Measurements from ENCODE around the gene INTS12.

INTS12 gene

GRCh38 chr4:105719204-105719603 is 10.7 kb upstream of the INTS12 start:
- H3K36me3 ChIP-seq = peaks cover 10 to 49% (median 29%) of the 10 kb centered on the region in 11 experiments; a peak in 21 of 22 replicates
- no peak overlapping the region for H3K27ac ChIP-seq
- no peak overlapping the region for H3K9ac ChIP-seq
- no peak for TF ChIP-seq Cebpa-rat (IDR thresholded peaks at IDR 0.05)
- no peaks in the 10 kb centered on the region for H3K9me3 ChIP-seq (replicated peaks in 1 of 11)
- no peak overlapping the region for H3K4me3 ChIP-seq
- H4K20me1 ChIP-seq = peaks cover 0 to 6% (median 0%) of the 10 kb centered on the region in 11 experiments; a peak in 4 of 22 replicates
- no peak overlapping the region for H3K4me2 ChIP-seq
- H3K4me1 ChIP-seq = peaks cover 0 to 9% (median 7%) of the 10 kb centered on the region in 10 experiments; a peak in 15 of 20 replicates
- no peaks in the 10 kb centered on the region for H3K27me3 ChIP-seq

DNA sequence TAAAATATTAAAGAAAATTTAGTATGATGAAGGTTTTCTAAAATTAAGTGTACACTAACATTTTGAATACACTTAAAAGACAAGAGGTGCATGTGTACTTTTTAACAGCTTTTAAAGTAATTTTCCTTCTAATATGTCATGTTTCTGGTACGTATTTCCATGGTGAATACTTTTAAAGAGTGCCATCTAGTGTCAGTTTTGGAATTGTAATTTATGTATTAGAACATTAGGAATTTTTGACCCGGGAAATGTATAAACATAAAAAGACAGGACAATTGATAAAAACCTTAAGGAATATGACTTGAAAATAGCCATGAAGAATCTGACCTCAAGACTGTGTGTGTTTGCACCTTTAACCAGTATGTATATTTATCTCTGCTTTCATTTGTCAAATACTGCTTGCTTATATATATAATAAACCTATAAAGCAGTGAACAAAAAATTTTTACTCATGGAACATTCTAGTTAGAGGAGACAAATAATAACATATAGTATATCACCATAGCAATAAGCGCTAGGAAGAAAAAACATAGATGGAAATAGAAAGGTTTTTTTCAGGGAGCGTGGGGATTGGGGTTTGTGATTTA is 7.3 kb upstream of the INTS12 start:
- no peak overlapping the region for H3K4me3 ChIP-seq
- no peak overlapping the region for H3K27ac ChIP-seq
- H3K4me2 ChIP-seq = no peak overlapping the region
- peaks cover 10 to 34% (median 25%) of the 10 kb centered on the region in 11 experiments; a peak in 20 of 22 replicates for H3K36me3 ChIP-seq
- no peak overlapping the region for H3K9ac ChIP-seq
- peaks cover 3 to 14% (median 10%) of the 10 kb centered on the region in 10 experiments; a peak in 17 of 20 replicates for H3K4me1 ChIP-seq
- H3K27me3 ChIP-seq = no peaks in the 10 kb centered on the region
- H3K9me3 ChIP-seq (replicated peaks in 1 of 11) = no peaks in the 10 kb centered on the region
- TF ChIP-seq Cebpa-rat (IDR thresholded peaks at IDR 0.05) = no peak
- H4K20me1 ChIP-seq = peaks cover 0 to 11% (median 0%) of the 10 kb centered on the region in 11 experiments; a peak in 5 of 22 replicates

DNA sequence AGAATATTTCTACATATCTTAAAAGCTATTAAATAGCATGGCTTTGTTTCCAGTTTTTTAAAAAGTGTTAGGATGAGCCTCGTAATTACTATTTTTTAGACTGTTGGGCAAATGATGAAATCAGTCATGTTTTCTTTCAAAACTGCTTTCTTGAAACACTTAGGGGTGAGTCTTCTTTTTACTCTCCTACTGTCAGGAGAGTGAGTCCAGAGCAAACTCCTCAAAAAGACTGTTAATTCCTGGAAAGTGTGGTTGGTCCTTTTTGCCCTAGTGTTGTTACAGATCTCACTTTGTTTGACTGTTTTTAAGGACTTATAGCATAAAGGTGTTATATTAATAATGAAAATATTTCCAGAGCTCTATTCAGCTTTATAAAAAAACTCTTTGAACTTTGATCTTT is 6.4 kb upstream of the INTS12 start:
- H3K4me2 ChIP-seq = peak overlapping the region in 7 of 11 experiments; percentile 41 to 96 (median 61); a peak in 9 of 22 replicates
- H3K9me3 ChIP-seq (replicated peaks in 1 of 11) = no peaks in the 10 kb centered on the region
- H3K27ac ChIP-seq = peak overlapping the region in 1 of 11 experiments; percentile 32; a peak in 2 of 22 replicates
- no peak overlapping the region; a peak in 1 of 20 replicates for H3K4me3 ChIP-seq
- peak overlapping the region in 3 of 11 experiments; percentile 6 to 21 (median 11); a peak in 3 of 22 replicates for H3K9ac ChIP-seq
- H3K36me3 ChIP-seq = peaks cover 10 to 25% (median 16%) of the 10 kb centered on the region in 11 experiments; a peak in 20 of 22 replicates
- no peaks in the 10 kb centered on the region for H3K27me3 ChIP-seq
- H3K4me1 ChIP-seq = peaks cover 5 to 22% (median 18%) of the 10 kb centered on the region in 10 experiments; a peak in 18 of 20 replicates
- TF ChIP-seq Cebpa-rat (IDR thresholded peaks at IDR 0.05) = no peak
- H4K20me1 ChIP-seq = peaks cover 0 to 11% (median 0%) of the 10 kb centered on the region in 11 experiments; a peak in 5 of 22 replicates

GRCh38 chr4:105714071-105714521 is 5.6 kb upstream of the INTS12 start:
- H3K4me2 ChIP-seq = peak overlapping the region; percentile 41 to 96 (median 61); a peak in 19 of 22 replicates
- H3K27ac ChIP-seq = peak overlapping the region in 3 of 11 experiments; percentile 35 to 57 (median 56); a peak in 5 of 22 replicates
- peaks cover 4 to 17% (median 9%) of the 10 kb centered on the region in 11 experiments; a peak in 18 of 22 replicates for H3K36me3 ChIP-seq
- H3K9me3 ChIP-seq (replicated peaks in 1 of 11) = no peaks in the 10 kb centered on the region
- peak overlapping the region in 4 of 10 experiments; percentile 46 to 53 (median 49); a peak in 7 of 20 replicates for H3K4me3 ChIP-seq
- H4K20me1 ChIP-seq = peaks cover 0 to 11% (median 0%) of the 10 kb centered on the region in 11 experiments; a peak in 5 of 22 replicates
- peaks cover 8 to 29% (median 26%) of the 10 kb centered on the region in 10 experiments; a peak in 18 of 20 replicates for H3K4me1 ChIP-seq
- no peak for TF ChIP-seq Cebpa-rat (IDR thresholded peaks at IDR 0.05)
- H3K27me3 ChIP-seq = no peaks in the 10 kb centered on the region
- peak overlapping the region in 5 of 11 experiments; percentile 17 to 62 (median 55); a peak in 7 of 22 replicates for H3K9ac ChIP-seq

DNA sequence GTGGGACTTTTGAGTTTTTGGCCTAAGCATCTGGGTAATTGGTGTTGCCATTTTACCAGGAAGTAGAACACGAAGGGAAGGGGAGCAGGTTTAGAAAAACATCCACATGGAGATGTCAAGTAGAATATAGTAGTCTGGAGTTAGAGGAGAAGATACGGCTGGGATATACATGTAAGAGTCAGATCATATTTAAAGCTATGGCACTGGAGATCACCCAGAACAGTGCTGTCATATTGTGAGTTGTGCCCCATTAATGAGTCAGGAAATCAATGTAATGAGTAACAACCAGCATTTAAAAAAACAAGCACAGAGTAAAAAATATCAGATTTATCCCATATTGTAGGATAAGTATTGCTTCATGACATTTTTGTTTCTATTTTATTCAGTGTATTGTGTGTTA is 4.3 kb upstream of the INTS12 start:
- TF ChIP-seq Cebpa-rat (IDR thresholded peaks at IDR 0.05) = no peak
- no peak overlapping the region for H3K27ac ChIP-seq

DNA sequence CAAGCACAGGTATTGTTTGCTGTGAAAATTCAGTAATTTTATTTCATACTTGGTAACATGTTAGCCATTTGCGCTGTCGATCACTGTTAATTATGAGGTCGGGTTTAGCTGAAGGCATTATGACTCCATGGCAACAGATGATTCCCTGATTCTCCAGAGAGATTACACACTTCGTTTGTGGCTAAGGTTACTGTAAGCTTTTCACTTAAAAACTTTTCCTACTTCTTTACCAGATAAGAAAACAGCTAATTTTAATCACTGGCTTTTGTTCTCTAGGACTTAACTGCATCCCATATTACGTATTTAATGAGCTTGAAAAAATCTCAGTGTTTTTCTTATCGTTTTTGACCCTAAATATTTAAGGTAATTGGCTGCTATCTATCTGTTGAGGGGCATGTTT is 2.2 kb upstream of the INTS12 start:
- Histone ChIP-seq H3K4me1 (peaks cover 18 to 42% (median 37%) of the 10 kb centered on the region in 10 experiments), H3K27me3 (no peaks in the 10 kb centered on the region), H3K9ac (no peak overlapping the region), H3K9me3 (replicated peaks in 1 of 11) (no peaks in the 10 kb centered on the region), H4K20me1 (peaks cover 0 to 11% (median 0%) of the 10 kb centered on the region in 11 experiments; a peak in 1 of 22 replicates), H3K4me3 (no peak overlapping the region), H3K4me2 (peak overlapping the region in 7 of 11 experiments; percentile 73 to 97 (median 88); a peak in 7 of 22 replicates), H3K27ac (no peak overlapping the region), H3K36me3 (peaks cover 0 to 8% (median 0%) of the 10 kb centered on the region in 11 experiments; a peak in 4 of 22 replicates)
- no peak for TF ChIP-seq Cebpa-rat (IDR thresholded peaks at IDR 0.05)

More for the DNA sequence above, 4.3 kb upstream of the INTS12 start:
- no peak overlapping the region for H3K4me3 ChIP-seq
- H3K9ac ChIP-seq = no peak overlapping the region
- H3K27me3 ChIP-seq = no peaks in the 10 kb centered on the region
- H3K4me2 ChIP-seq = no peak overlapping the region
- H4K20me1 ChIP-seq = peaks cover 0 to 11% (median 0%) of the 10 kb centered on the region in 11 experiments; a peak in 5 of 22 replicates
- peaks cover 0 to 4% (median 0%) of the 10 kb centered on the region in 11 experiments; a peak in 3 of 22 replicates for H3K36me3 ChIP-seq
- peaks cover 8 to 31% (median 26%) of the 10 kb centered on the region in 10 experiments; a peak in 19 of 20 replicates for H3K4me1 ChIP-seq
- no peaks in the 10 kb centered on the region for H3K9me3 ChIP-seq (replicated peaks in 1 of 11)

GRCh38 chr4:105710012-105710600 is 1.6 kb upstream of the INTS12 start:
- Histone ChIP-seq H3K9ac (peak overlapping the region in 6 of 11 experiments; percentile 90 to 93 (median 92); a peak in 7 of 22 replicates), H3K36me3 (peaks cover 0 to 13% (median 5%) of the 10 kb centered on the region in 11 experiments; a peak in 7 of 22 replicates), H3K4me3 (peak overlapping the region in 9 of 10 experiments; percentile 90 to 99 (median 95); a peak in 10 of 20 replicates), H4K20me1 (peaks cover 0 to 13% (median 0%) of the 10 kb centered on the region in 11 experiments; a peak in 4 of 22 replicates), H3K27me3 (no peaks in the 10 kb centered on the region), H3K4me2 (peak overlapping the region; percentile 73 to 97 (median 84); a peak in 21 of 22 replicates), H3K4me1 (peaks cover 18 to 42% (median 37%) of the 10 kb centered on the region in 10 experiments), H3K9me3 (replicated peaks in 1 of 11) (no peaks in the 10 kb centered on the region), H3K27ac (no peak overlapping the region)
- TF ChIP-seq Cebpa-rat (IDR thresholded peaks at IDR 0.05) = no peak

DNA sequence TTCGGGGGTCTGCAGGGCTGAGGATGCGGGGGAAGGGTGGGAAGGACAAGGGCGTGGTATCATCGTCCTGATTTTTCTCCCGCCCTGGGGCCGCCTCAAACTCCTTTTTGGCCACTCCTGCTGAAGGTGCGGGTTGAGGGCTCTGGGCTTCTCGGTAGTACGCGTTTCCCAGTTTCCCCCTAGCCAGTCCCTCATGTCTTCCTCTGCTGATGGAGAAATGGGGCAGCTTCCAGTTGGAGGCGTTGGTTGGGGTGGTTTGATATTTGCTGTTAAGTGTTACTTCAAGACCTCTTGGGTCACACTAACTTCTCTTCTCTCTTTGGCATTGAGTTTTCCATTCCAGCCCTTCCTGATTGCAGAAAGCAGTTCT is 577 bp upstream of the INTS12 start:
- peak overlapping the region; percentile 78 to 90 (median 87) for H3K27ac ChIP-seq
- H3K27me3 ChIP-seq = no peaks in the 10 kb centered on the region
- H3K9ac ChIP-seq = peak overlapping the region; percentile 90 to 93 (median 92)
- H3K4me3 ChIP-seq = peak overlapping the region; percentile 90 to 99 (median 96)
- H3K4me1 ChIP-seq = peaks cover 15 to 33% (median 29%) of the 10 kb centered on the region in 10 experiments
- H3K36me3 ChIP-seq = peaks cover 0 to 24% (median 9%) of the 10 kb centered on the region in 11 experiments; a peak in 14 of 22 replicates
- peaks cover 0 to 16% (median 0%) of the 10 kb centered on the region in 11 experiments; a peak in 6 of 22 replicates for H4K20me1 ChIP-seq
- peak overlapping the region; percentile 73 to 97 (median 84) for H3K4me2 ChIP-seq
- H3K9me3 ChIP-seq (replicated peaks in 1 of 11) = no peaks in the 10 kb centered on the region
- TF ChIP-seq Cebpa-rat (IDR thresholded peaks at IDR 0.05) = no peak
